Activated effector memory CD4-positive, alpha-beta T cell treated with Interleukin-2 at 50 U/mL for 16 hours (primary cell): ENCODE measurements around the gene SUCLA2.
"Not testable (repeated sequence)": the region's sequence is repeated elsewhere in the genome, so short reads cannot be mapped to it uniquely, and the experiment has no call there.

Source experiments
- DNase-seq: peaks from one replicate; pipeline ENCODE4 v3.0.0-alpha.2; 2020

SUCLA2 gene

DNA sequence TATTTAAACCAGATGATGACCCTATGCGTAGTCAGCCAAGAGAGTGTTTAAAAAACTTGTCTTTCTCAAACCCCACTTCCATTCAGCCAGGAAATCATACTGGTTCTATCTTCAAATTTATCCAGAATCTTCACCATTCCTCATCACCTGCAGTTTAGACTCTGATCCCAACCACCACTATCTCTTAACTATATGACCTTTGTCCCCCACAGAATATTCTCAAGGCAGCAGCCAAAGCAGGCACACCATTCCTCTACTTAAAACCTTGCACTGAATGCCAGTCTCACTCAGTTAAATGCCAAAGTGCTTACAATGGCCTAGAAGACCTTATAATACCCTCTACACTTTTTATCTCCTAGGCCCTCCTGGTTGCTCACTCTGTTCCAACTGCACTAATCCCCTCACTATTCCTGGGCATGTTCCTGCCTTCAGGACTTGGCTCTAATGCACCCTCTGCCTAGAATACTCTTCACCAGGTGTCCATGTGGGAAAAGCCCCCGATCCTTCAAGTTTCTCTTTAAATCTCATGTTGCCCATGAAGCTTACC, 10.1 kb downstream of the SUCLA2 start:
- DNase-seq: no peak

DNA sequence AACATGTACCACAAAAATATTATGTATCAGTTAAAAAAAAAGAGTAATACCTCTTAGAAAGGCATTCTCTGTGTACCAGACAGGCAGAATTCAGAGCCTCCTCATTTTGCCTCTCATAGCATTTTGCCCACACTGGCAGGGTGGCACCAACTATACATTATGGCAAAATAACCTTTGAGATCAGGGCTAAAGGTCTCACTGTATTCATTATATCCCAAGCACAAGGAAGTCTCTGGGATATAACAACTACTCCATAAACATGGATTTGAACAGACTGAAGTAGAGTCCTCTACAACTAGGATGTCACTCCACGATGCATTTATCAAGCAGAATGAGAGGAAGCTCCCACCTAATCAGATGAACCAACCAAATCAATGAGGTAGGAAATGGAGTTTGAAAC, 10.6 kb downstream of the SUCLA2 start:
- no peak for DNase-seq

GRCh38 chr13:47983070-47983469, 18.0 kb downstream of the SUCLA2 start:
- DNase-seq: no peak

DNA sequence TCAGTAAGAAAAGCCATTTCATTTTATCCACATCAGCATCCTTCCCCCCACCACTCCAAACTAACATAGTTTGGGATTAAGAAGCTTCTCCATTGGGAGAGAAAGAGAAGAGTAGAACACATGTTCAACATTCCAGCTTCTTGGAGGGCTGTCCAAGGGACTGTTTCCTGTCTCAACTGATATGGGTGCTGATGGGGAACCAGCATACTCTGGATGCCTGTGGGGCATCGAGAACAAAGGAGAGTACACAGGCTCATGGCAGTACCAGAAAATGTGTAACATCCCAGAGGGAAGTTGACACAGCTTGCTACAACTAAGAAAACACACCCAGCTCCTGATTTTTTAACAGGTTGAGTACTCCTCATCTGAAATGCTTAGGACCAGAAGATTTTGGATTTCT, 24.7 kb downstream of the SUCLA2 start:
- no peak for DNase-seq

DNA sequence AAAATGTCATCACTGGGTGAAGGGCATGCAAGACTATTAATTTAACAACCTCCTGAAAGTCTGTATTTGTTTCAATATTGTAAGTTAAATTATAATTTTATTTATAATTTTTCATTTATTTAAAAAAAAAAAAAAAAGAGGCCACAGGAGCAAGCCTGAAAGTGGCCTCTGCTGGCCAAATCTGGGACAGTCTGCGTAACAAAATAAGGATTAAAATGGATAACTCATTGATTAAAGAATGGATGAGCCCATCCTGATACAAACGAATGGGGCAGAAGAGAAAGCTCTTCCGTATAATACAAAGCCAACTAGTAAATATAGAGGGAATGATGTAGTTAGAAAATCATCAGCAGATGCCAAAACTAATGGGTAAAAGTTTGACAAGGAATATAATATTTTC, 36.2 kb downstream of the SUCLA2 start:
- DNase-seq: no peak

- DNase-seq: no peak
Observed at GRCh38 chr13:47962237-47962636, 38.8 kb downstream of the SUCLA2 start.

DNA sequence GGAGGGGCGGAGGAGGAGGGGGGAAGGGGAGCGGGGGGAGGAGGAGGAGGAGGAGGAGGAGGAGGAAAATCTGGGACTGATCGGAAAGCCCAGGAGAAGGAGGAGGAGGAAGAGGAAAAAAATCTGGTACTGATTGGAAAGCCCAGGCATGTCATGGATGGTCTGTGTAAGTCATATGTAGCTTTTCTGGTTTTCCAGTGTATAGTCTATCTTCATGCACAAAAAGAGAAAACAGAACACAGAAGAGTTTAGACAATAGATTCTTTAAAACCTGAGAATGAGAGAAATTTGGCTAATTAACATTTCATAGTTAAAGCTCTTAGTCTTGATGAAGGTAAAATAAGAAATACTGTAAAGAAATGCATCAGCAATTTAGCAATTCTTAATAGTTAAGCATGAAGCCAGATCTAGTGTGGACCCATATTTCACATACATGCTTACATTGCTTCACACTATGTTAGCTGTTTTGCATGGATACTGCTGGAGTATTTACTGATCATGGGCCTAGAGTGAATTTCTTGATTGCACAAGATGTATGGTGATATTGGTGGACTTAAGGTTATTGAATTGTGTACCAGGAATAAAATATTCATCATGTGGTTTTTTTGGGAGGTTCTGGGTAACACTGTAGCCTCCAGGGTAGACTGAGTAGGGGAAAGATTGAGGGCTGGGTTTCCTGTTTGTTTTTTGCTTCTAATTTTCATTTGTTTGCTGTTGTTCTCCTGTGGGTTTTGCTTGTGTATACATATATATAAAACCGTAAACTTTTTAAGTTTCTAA, 41.4 kb downstream of the SUCLA2 start:
- DNase-seq: no peak

GRCh38 chr13:47957073-47957472, 44.0 kb downstream of the SUCLA2 start:
- no peak for DNase-seq

GRCh38 chr13:47955836-47956235, 45.2 kb downstream of the SUCLA2 start:
- DNase-seq: no peak

DNA sequence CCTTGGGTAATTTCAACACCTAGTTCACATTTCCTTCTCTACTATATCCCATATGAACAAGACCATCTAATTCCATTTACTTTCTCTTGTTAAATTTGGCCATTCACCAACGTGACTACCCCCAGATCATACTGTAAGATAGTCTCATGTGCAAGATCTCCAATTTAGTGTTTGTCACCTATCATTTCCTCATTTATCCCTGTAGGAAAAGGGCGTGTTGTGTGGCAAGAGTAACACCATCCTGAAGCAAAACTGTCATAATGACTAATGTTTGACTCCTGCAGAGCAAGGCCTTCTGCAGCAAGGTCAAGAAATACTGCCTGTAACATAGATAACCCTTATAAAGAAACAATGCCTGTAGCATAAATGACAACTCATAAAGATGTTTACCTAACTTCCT, 51.3 kb downstream of the SUCLA2 start:
- no peak for DNase-seq

DNA sequence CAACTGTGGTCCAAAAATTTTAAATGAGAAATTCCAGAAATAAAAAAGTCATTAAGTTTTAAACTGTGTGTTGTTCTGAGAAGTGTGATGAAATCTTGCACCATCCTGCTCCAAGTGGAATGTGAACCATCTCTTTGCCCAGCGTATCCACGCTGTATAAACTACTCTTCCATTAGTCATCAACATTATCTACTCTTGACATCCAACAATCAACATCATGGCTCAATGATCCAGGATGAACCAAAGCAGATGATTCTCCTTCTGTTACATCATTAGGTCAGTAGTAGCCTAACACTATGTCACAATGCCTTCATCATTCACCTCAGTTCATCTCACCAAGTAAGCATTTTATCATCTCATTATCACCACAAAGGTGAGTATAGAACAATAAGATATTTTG, 55.3 kb downstream of the SUCLA2 start:
- DNase-seq: no peak

GRCh38 chr13:47945146-47945545, 55.9 kb downstream of the SUCLA2 start:
- DNase-seq: not testable (repeated sequence)

DNA sequence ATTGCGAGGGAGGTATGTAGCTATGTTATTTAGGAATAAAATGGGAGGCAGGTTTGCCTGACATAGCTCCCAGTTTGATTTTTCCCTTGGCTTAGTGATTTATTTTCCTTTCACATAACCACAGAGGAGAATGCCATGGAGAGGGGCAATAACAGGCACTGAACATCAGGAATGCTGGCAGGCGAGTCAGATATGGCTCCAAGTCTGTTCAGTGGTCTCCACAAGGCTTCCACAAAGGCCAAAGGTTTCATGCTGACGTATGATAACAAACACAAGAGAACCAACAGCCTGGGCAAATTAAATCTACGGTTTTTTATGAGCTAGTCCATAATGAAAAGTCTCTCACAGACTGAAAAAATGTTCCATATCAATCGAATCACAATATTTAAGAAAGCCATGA, 66.7 kb downstream of the SUCLA2 start:
- no peak for DNase-seq

DNA sequence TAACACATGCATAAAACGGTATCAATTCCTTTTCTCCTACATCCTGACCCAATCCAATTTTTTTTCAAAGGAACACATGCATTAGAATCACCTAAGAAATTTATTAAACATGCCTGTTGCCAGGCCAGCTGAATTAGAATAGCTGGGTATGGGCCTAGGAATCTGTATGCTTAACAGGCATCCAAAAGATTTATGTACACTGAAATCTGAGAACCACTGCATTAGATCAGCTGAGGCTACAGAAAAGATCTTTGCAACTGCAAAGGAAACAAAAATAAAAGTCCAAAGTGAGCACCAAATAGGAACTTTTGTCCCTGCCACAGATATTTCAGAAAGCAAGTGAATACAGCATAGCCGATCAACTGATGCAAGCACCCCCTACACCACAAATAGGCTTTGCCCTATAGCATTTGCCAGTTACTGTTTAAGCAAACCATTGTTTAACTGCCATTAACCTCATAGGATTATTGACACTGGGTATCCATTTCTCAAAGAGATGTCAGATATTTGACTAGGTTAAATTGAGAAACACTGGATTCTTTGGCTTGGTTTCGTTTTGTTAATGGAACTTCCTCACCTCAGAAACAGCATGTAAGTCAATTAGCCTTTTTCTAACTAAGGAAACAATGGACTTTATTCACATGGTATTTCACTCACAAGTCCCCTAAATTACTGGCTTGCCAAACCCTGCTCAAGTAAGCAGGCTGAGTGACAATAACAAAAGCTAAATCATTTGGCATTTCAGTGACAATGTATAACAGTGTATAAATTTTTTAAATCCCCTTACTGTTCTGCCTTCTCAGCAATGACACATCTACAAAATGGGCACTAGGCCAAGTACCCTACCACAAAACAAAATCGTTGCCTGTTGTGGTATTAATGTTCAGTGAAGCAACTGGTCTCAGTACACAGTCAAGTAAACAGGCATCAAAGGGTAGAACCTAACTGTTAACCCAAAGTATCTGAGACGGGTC, 67.8 kb downstream of the SUCLA2 start:
- no peak for DNase-seq

DNA sequence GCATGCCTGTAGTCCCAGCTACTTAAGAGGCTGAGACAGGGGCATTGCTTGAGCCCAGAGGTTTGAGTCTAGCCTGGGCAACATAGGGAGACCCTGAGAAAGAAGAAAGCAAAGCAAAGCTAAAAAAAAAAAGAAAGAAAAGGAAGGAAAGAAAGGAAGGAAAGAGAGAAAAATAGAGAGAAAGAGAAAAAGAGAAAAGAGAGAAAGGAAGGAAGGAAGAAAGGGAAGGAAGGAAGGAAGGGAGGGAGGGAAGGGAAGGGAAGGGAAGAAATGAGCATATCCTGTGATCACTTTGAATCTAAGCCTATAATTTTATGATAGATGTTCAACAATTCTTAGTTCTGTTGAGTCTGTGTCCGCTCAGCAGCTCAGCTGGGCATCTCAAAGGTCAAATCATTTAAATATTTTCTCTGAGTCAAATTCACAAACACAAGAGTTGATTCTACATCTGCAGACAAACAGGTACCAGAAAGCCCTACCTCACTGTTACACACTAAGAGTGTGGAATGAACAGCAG, 70.4 kb downstream of the SUCLA2 start:
- DNase-seq: no peak

DNA sequence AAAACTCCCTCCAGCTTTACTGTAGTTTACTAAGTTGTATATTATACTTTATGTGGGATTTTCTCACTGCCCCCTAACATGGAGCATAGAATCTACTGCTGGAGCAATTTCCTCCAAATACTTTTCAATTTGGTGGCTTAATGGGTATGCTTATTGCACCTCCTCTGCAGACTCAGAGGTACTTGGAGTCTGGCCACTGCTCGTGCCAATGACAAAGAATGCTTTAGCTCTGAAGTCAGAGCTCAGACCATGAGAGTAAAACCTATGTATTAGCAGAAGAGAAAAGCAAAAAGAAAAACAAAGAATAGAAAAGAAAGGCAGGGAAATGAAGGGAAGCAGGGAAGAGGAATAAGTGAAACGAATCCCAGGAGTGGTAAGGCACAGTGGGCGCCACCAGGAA, 71.9 kb downstream of the SUCLA2 start:
- no peak for DNase-seq

- DNase-seq: no peak
Observed at GRCh38 chr13:47917022-47917574, 84.0 kb downstream of the SUCLA2 start.

DNA sequence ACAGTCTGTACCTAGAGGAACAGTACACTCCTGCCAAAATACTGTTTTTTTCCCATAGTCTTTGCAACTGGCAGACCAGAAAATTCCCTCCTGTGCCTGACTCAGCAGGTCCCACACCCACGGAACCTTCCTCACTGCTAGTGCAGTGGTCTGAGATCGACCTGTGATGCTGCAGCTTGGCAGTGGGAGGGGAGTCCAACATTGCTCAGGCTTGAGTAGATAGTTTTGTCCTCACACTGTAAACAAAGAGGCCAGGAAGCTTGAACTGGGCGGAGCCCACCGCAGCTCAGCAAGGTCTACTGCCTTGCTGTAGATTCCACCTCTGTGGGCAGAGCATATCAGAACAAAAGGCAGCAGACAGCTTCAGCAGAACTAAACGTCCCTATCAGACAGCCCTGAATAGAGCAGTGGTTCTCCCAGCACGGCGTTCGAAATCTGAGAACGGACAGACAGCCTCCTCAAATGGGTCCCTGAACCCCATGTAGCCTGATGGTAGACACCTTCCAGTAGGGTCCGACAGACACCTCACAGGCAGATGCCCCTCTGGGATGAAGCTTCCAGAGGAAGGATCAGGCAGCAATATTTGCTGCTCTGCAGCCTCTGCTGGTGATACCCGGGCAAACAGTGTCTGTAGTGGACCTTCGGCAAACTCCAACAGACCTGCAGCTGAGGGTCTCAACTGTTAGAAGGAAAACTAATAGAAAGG, 92.7 kb downstream of the SUCLA2 start:
- no peak for DNase-seq

GRCh38 chr13:47904891-47905290, 96.2 kb downstream of the SUCLA2 start:
- no peak for DNase-seq

DNA sequence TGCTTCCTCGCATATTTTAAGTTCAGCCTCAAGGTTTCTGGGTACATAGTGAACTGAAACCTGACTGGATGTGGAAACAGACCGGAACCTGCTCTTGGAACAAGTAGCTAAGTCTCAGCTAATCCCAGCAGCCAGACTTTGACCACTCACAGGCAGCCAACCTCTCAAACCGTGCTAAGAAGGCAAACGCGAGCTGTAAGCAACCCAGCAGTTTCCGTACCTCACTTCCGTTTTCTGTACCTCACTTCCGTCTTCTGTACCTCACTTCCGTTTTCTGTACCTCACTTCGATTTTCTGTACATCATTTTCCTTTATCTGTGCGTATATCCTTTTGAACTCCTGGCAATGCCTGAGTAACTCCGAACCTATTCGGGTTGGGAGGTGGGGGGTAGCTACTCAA, 96.8 kb downstream of the SUCLA2 start:
- no peak for DNase-seq

GRCh38 chr13:47903836-47904235, 97.2 kb downstream of the SUCLA2 start:
- no peak for DNase-seq

GRCh38 chr13:47901441-47901840, 99.6 kb downstream of the SUCLA2 start:
- no peak for DNase-seq

GRCh38 chr13:47898080-47898479, 103.0 kb downstream of the SUCLA2 start:
- DNase-seq: no peak
